Measurements from ENCODE around the gene EML4. TPM values are rescaled to one million over a fixed set of nuclear protein-coding genes. Genes with fewer than 3 reads are reported as not detected.

EML4 gene
- total and polyA plus RNA-seq, 2 of the 13 experiments (the other 11 are each of a cell fraction or from before 2014, with no cell fraction given): 243 to 476 TPM

DNA sequence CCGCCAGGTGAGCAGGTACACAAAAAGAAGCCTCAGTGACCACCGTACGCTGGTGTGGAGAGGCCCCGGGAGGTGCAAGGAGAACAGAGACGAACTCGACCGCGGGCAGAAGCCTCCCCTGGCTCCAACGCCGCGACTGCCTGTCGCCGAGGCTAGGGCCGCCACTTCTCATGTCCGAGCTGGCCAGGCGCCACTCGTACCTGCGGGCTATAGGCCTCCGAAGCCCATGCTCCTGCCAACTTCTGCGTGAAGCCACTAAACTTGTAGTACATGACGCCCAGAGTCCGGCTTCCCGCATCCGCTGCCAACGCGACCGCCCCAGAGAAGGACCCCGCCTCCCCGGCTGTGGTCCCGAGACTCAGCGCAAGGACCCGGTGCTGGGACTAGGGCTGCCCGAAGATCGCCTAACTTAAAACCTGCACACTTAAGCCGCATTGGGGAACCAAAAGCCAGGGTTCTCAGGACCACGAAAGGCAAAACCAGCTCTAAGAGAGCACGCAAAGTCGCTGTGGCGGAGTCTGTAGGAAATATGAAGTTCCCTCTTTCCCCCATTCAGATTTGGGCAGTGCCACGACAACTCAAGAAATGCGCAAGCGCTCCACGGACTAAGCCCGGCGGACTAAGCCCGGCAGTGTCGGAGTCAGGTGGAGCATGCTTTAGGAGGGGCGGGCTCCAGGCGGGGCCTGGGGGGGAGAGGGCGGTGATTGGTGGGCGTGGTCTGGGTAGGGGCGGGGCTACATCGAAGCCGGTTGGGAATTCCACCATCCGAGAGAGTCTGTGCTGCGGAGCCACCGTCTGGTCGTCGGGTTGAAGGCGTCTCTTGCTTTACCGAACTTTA, 192.0 kb downstream of the EML4 start, which contains the start of gene COX7A2L (continued):
- TF ChIP-seq MEIS1 (CRISPR knock-in tag; IDR thresholded peaks at IDR 0.05; ENCODE audit: borderline replicate concordance) (no peak; the same call in 1 of the 2 replicates), SATB2 (CRISPR knock-in tag; IDR thresholded peaks at IDR 0.05) (0 out of 2 replicates have a peak, but pooled peaks have one; percentile 31), ARNT (IDR thresholded peaks at IDR 0.05) (no peak), ZNF274 (CRISPR knock-in tag; IDR thresholded peaks at IDR 0.05) (peak; percentile 77), SP1 (IDR thresholded peaks at IDR 0.05) (0 out of 2 replicates have a peak, but pooled peaks have one; percentile 36), SP1 (CRISPR knock-in tag; IDR thresholded peaks at IDR 0.05) (peak; percentile 74), HNF4A (CRISPR knock-in tag; IDR thresholded peaks at IDR 0.05) (0 out of 2 replicates have a peak, but pooled peaks have one; percentile 29), EED (CRISPR knock-in tag; IDR thresholded peaks at IDR 0.05) (no peak), ZNF841 (CRISPR knock-in tag; IDR thresholded peaks at IDR 0.05; ENCODE audit: borderline replicate concordance) (no peak), MTF2 (CRISPR knock-in tag; IDR thresholded peaks at IDR 0.05; ENCODE audit: borderline replicate concordance) (no peak), FOXA3 (CRISPR knock-in tag; IDR thresholded peaks at IDR 0.05) (no peak; the same call in 1 of the 2 replicates)
- TF ChIP-seq, protein P1, sequence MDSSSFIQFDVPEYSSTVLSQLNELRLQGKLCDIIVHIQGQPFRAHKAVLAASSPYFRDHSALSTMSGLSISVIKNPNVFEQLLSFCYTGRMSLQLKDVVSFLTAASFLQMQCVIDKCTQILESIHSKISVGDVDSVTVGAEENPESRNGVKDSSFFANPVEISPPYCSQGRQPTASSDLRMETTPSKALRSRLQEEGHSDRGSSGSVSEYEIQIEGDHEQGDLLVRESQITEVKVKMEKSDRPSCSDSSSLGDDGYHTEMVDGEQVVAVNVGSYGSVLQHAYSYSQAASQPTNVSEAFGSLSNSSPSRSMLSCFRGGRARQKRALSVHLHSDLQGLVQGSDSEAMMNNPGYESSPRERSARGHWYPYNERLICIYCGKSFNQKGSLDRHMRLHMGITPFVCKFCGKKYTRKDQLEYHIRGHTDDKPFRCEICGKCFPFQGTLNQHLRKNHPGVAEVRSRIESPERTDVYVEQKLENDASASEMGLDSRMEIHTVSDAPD (CRISPR knock-in tag; IDR thresholded peaks at IDR 0.05): no peak; the same call in 1 of the 2 replicates
- TF ChIP-seq, protein P2, sequence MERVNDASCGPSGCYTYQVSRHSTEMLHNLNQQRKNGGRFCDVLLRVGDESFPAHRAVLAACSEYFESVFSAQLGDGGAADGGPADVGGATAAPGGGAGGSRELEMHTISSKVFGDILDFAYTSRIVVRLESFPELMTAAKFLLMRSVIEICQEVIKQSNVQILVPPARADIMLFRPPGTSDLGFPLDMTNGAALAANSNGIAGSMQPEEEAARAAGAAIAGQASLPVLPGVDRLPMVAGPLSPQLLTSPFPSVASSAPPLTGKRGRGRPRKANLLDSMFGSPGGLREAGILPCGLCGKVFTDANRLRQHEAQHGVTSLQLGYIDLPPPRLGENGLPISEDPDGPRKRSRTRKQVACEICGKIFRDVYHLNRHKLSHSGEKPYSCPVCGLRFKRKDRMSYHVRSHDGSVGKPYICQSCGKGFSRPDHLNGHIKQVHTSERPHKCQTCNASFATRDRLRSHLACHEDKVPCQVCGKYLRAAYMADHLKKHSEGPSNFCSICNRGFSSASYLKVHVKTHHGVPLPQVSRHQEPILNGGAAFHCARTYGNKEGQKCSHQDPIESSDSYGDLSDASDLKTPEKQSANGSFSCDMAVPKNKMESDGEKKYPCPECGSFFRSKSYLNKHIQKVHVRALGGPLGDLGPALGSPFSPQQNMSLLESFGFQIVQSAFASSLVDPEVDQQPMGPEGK (CRISPR knock-in tag; IDR thresholded peaks at IDR 0.05): peak; percentile 36; the same call in 1 of the 2 replicates
- TF ChIP-seq, protein P3, sequence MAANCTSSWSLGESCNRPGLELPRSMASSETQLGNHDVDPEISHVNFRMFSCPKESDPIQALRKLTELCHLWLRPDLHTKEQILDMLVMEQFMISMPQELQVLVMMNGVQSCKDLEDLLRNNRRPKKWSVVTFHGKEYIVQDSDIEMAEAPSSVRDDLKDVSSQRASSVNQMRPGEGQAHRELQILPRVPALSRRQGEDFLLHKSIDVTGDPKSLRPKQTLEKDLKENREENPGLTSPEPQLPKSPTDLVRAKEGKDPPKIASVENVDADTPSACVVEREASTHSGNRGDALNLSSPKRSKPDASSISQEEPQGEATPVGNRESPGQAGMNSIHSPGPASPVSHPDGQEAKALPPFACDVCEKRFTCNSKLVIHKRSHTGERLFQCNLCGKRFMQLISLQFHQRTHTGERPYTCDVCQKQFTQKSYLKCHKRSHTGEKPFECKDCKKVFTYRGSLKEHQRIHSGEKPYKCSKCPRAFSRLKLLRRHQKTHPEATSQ (CRISPR knock-in tag; IDR thresholded peaks at IDR 0.05; ENCODE audit: borderline replicate concordance): no peak
- TF ChIP-seq, protein P4, sequence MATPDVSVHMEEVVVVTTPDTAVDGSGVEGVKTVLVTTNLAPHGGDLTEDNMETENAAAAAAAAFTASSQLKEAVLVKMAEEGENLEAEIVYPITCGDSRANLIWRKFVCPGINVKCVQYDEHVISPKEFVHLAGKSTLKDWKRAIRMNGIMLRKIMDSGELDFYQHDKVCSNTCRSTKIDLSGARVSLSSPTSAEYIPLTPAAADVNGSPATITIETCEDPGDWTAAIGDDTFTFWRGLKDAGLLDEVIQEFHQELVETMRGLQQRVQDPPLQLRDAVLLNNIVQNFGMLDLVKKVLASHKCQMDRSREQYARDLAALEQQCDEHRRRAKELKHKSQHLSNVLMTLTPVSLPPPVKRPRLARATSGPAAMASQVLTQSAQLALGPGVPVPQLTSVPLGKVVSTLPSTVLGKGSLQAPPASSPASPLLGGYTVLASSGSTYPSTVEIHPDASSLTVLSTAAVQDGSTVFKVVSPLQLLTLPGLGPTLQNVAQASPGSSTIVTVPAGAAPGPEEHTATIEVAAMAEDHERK (CRISPR knock-in tag; IDR thresholded peaks at IDR 0.05; ENCODE audit: low read depth): no peak
- TF ChIP-seq, protein P5, sequence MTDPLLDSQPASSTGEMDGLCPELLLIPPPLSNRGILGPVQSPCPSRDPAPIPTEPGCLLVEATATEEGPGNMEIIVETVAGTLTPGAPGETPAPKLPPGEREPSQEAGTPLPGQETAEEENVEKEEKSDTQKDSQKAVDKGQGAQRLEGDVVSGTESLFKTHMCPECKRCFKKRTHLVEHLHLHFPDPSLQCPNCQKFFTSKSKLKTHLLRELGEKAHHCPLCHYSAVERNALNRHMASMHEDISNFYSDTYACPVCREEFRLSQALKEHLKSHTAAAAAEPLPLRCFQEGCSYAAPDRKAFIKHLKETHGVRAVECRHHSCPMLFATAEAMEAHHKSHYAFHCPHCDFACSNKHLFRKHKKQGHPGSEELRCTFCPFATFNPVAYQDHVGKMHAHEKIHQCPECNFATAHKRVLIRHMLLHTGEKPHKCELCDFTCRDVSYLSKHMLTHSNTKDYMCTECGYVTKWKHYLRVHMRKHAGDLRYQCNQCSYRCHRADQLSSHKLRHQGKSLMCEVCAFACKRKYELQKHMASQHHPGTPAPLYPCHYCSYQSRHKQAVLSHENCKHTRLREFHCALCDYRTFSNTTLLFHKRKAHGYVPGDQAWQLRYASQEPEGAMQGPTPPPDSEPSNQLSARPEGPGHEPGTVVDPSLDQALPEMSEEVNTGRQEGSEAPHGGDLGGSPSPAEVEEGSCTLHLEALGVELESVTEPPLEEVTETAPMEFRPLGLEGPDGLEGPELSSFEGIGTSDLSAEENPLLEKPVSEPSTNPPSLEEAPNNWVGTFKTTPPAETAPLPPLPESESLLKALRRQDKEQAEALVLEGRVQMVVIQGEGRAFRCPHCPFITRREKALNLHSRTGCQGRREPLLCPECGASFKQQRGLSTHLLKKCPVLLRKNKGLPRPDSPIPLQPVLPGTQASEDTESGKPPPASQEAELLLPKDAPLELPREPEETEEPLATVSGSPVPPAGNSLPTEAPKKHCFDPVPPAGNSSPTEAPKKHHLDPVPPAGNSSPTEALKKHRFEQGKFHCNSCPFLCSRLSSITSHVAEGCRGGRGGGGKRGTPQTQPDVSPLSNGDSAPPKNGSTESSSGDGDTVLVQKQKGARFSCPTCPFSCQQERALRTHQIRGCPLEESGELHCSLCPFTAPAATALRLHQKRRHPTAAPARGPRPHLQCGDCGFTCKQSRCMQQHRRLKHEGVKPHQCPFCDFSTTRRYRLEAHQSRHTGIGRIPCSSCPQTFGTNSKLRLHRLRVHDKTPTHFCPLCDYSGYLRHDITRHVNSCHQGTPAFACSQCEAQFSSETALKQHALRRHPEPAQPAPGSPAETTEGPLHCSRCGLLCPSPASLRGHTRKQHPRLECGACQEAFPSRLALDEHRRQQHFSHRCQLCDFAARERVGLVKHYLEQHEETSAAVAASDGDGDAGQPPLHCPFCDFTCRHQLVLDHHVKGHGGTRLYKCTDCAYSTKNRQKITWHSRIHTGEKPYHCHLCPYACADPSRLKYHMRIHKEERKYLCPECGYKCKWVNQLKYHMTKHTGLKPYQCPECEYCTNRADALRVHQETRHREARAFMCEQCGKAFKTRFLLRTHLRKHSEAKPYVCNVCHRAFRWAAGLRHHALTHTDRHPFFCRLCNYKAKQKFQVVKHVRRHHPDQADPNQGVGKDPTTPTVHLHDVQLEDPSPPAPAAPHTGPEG (CRISPR knock-in tag; IDR thresholded peaks at IDR 0.05): peak; percentile 56; the same call in 1 of the 2 replicates

Data from HepG2 (cell line).